Measurements from ENCODE around the gene SCNN1A.

- no peak for TF ChIP-seq EZH2phosphoT487 (IDR thresholded peaks at IDR 0.05; ENCODE audit: borderline replicate concordance, low read length)
- no peak for TF ChIP-seq CTCF (conservative IDR thresholded peaks at IDR 0.05; ENCODE audit: low read depth, low read length)
- TF ChIP-seq EZH2 (IDR thresholded peaks at IDR 0.05; ENCODE audit: low read length, unreplicated experiment), result no peak
These were observed 52.4 kb downstream of the SCNN1A start for GRCh38 chr12:6322969-6323339.

All from PC-3 (cell line).